ENCODE data around the gene CHTF18. TPM values are rescaled to one million over a fixed set of nuclear protein-coding genes. Genes with fewer than 3 reads are reported as not detected.
A peak's percentile ranks its signal among the peaks of the same experiment; 100 is the strongest.

CHTF18 gene
- total RNA-seq, 1 donor = 13.8 TPM

DNA sequence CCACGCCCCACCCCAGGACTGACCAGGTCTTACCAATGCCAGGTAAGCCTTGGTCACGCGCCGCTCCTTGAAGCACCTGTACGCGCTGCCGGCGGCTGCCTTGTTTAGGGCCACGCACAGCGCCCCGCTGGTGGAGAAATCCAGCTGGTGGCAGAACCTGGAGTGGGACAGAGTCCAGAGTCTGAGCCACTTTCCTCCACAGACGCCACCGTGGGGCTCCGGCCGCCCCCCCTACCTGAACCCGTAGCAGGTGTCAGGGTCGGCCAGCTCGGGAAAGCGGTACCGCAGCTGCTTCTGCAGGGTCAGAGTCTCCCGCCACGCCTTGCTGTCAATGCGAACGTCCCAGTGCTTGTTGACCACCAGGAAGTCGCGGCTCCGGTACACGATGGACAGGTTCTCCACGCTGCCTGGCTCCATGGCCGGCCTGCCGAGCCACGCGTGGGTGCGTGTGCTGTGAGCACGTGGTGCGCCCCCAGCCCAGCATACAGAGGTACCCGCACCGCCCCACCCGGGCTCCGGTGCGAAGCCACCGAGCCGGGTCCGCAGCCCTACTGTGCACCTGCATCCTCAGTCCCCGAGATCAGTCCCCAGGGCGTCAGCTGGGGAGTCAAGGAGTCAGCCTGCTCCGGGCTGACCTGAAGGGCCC is 976 bp upstream of the CHTF18 start:
- peak overlapping the region; percentile 72 for H3K4me3 ChIP-seq (ENCODE audit: low read depth, low read length)
- TF ChIP-seq, protein P1, sequence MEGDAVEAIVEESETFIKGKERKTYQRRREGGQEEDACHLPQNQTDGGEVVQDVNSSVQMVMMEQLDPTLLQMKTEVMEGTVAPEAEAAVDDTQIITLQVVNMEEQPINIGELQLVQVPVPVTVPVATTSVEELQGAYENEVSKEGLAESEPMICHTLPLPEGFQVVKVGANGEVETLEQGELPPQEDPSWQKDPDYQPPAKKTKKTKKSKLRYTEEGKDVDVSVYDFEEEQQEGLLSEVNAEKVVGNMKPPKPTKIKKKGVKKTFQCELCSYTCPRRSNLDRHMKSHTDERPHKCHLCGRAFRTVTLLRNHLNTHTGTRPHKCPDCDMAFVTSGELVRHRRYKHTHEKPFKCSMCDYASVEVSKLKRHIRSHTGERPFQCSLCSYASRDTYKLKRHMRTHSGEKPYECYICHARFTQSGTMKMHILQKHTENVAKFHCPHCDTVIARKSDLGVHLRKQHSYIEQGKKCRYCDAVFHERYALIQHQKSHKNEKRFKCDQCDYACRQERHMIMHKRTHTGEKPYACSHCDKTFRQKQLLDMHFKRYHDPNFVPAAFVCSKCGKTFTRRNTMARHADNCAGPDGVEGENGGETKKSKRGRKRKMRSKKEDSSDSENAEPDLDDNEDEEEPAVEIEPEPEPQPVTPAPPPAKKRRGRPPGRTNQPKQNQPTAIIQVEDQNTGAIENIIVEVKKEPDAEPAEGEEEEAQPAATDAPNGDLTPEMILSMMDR (IDR thresholded peaks at IDR 0.05; ENCODE audit: insufficient read depth, low read depth, low read length) = no peak
- no peak for DNase-seq (ENCODE audit: low read depth)

DNA sequence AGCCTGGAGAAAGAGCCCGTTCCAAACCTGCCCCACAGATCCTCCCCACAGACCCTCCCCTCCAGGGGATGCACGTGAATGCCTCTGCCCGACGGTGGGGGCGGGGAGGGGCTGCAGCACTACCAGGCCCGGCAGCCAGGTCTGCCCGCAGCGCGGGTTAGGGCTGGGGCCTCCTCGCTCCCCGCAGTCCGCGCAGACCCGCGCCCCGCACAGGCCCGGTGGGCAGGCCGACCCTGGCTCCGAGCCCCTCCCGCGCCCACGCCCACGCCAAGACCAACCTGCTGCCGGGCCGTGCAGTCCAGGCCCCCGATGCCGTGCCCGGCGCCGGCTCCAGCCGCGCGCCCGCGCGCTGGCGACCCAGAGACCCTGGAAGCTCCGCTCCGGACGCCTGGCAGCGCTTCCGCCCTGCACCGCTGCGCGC is 432 bp upstream of the CHTF18 start, which contains the start of gene RPUSD1:
Gene RPUSD1 (minus strand): TSS at position 404 of the 421 bp plus-strand sequence. CDS start 644 bp downstream, outside the sequence.
- peak within 1 kb of the TSS; percentile 79 for H3K4me3 ChIP-seq (ENCODE audit: low read depth, low read length)
- no peak for DNase-seq (ENCODE audit: low read depth)
- TF ChIP-seq, protein P1 (IDR thresholded peaks at IDR 0.05; ENCODE audit: insufficient read depth, low read depth, low read length) = peak; percentile 16

DNA sequence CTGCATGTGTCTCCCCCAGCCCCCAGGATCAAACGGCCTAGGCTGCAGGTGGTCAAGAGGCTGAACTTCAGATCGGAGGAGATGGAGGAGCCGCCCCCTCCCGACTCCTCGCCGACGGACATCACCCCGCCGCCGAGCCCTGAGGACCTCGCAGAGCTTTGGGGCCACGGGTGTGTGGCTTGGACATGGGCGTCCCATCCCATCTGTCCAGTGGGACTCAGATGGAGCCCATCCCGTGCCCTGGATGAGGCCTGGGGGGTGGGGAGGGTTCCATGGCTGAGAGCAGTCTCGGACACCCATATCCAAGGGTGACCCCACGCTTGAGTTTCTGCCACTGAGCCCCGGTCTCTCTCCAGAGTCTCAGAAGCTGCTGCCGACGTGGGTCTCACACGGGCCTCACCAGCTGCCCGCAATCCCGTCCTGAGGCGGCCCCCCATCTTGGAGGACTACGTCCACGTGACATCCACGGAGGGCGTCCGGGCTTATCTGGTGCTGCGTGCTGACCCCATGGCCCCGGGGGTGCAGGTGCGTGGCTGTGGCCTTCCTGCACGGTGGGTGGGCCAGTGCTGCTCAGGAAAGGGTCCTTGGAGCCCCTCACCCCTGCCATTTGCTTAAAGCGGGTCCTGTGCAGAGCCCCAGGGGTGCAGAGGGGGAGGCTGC is 901 bp downstream of the CHTF18 start:
- H3K4me3 ChIP-seq (ENCODE audit: low read depth, low read length) = peak overlapping the region; percentile 79
- no peak for DNase-seq (ENCODE audit: low read depth)
- TF ChIP-seq, protein P1 (IDR thresholded peaks at IDR 0.05; ENCODE audit: insufficient read depth, low read depth, low read length) = no peak

DNA sequence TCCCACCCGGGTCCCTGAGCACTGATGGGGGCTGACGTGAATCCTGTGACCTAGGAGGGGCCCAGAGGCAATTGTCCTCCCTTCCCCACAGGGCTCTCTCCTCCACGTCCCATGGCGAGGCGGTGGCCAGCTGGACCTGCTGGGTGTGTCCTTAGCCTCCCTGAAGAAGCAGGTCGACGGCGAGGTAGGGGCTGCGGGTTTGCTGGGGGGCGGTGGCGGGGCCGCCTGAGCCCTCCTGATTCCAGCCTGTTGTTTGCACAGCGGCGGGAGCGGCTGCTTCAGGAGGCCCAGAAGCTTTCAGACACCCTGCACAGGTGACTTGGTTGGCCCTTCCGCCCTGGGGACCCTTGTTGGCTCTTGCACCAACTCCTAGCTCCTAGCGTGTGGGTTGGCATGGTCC is 1.7 kb downstream of the CHTF18 start:
- DNase-seq (ENCODE audit: low read depth) = no peak
- TF ChIP-seq, protein P1 (IDR thresholded peaks at IDR 0.05; ENCODE audit: insufficient read depth, low read depth, low read length) = no peak
- H3K4me3 ChIP-seq (ENCODE audit: low read depth, low read length) = no peak overlapping the region

DNA sequence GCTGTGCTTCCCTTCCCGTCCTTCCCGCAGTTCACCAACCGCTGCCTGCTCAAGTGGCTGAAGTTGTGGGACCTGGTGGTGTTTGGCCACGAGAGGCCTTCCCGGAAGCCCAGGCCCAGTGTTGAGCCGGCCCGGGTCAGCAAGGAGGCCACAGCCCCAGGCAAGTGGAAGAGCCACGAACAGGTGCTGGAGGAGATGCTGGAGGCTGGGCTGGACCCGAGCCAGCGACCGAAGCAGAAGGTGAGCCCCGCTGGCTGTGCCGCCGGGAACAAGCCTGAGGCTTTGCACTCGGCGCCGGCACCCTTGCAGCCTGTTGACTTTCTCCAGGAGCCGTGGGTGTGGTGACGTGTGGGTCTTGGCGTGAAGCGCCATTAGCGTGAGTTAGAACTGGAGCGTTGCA is 2.7 kb downstream of the CHTF18 start:
- no peak overlapping the region for H3K4me3 ChIP-seq (ENCODE audit: low read depth, low read length)
- no peak for DNase-seq (ENCODE audit: low read depth)
- TF ChIP-seq, protein P1 (IDR thresholded peaks at IDR 0.05; ENCODE audit: insufficient read depth, low read depth, low read length) = no peak

DNA sequence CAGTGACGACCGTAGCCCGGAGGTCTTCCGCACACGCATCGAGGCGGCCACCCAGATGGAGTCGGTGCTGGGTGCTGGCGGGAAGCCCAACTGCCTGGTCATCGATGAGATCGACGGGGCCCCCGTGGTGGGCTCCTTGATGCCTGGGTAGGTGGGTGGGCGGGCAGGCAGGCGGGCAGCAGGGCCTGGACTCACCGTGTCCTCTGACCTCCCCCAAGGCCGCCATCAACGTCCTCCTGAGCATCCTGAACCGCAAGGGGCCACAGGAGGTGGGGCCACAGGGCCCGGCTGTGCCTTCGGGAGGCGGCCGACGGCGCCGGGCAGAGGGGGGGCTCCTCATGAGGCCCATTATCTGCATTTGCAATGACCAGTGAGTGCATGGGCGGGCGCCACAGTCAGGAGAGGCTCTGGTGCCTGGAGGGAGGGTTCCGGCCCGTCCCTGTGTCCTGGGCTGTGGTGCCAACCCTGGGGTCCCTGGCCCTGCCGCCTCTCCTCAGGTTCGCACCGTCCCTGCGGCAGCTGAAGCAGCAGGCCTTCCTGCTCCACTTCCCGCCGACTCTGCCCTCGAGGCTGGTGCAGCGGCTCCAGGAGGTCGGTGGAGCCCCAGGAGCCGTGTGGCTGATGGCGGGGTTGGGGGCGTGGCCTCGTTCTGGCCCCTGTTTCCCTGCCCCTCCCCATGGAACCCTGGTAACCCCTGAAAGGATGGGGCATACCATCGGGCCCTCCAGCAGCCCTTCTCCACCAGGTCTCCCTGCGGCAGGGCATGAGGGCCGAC is 4.0 kb downstream of the CHTF18 start:
- TF ChIP-seq, protein P1 (IDR thresholded peaks at IDR 0.05; ENCODE audit: insufficient read depth, low read depth, low read length) = no peak
- no peak for DNase-seq (ENCODE audit: low read depth)
- no peak overlapping the region for H3K4me3 ChIP-seq (ENCODE audit: low read depth, low read length)

Data from fibroblast of villous mesenchyme (primary cell).